NCI-H2196 (cell line): ENCODE data around the gene ASNSD1.

Experiments used
- DNase-seq: peaks from one replicate; lab custom pipeline; 2025; ENCODE audit not compliant: unreplicated experiment; lab: John Stamatoyannopoulos, UW

The ASNSD1 gene

GRCh38 chr2:189661148-189661956, at the start of gene ASNSD1:
Gene ASNSD1, plus strand, starts transcription at chr2:189661459. Its CDS starts 4,674 bp downstream, at chr2:189666133.
- DNase-seq = peak; percentile 99

- DNase-seq = no peak
These were observed 48.1 kb upstream of the ASNSD1 start for GRCh38 chr2:189613077-189613636.

GRCh38 chr2:189613650-189614420, 47.4 kb upstream of the ASNSD1 start:
- DNase-seq = no peak

GRCh38 chr2:189614585-189614984, 46.7 kb upstream of the ASNSD1 start:
- no peak for DNase-seq

- DNase-seq = no peak
These were observed 43.1 kb upstream of the ASNSD1 start for GRCh38 chr2:189618197-189618596.

GRCh38 chr2:189621781-189622180, 39.5 kb upstream of the ASNSD1 start:
- DNase-seq = no peak

GRCh38 chr2:189623049-189623448, 38.2 kb upstream of the ASNSD1 start:
- DNase-seq = no peak

GRCh38 chr2:189624648-189625355, 36.5 kb upstream of the ASNSD1 start:
- DNase-seq = no peak

- DNase-seq = no peak
These were observed 35.6 kb upstream of the ASNSD1 start for GRCh38 chr2:189625636-189626035.

GRCh38 chr2:189627789-189628188, 33.5 kb upstream of the ASNSD1 start:
- no peak for DNase-seq

- no peak for DNase-seq
These were observed 32.3 kb upstream of the ASNSD1 start for GRCh38 chr2:189628817-189629530.

- DNase-seq = no peak
These were observed 31.5 kb upstream of the ASNSD1 start for GRCh38 chr2:189629531-189630453.

GRCh38 chr2:189631849-189632248, 29.4 kb upstream of the ASNSD1 start:
- no peak for DNase-seq

GRCh38 chr2:189633392-189633811, 27.9 kb upstream of the ASNSD1 start:
- no peak for DNase-seq

GRCh38 chr2:189635353-189635752, 25.9 kb upstream of the ASNSD1 start:
- no peak for DNase-seq

GRCh38 chr2:189638301-189639006, 22.8 kb upstream of the ASNSD1 start:
- no peak for DNase-seq

- no peak for DNase-seq
These were observed 22.2 kb upstream of the ASNSD1 start for GRCh38 chr2:189639007-189639609.

GRCh38 chr2:189641002-189641401, 20.3 kb upstream of the ASNSD1 start:
- no peak for DNase-seq
